ENCODE measurements around the gene FAM25G.
A peak's percentile ranks its signal among the peaks of the same experiment; 100 is the strongest.
"Not testable (repeated sequence)": the region's sequence is repeated elsewhere in the genome, so short reads cannot be mapped to it uniquely, and the experiment has no call there.

FAM25G gene

DNA sequence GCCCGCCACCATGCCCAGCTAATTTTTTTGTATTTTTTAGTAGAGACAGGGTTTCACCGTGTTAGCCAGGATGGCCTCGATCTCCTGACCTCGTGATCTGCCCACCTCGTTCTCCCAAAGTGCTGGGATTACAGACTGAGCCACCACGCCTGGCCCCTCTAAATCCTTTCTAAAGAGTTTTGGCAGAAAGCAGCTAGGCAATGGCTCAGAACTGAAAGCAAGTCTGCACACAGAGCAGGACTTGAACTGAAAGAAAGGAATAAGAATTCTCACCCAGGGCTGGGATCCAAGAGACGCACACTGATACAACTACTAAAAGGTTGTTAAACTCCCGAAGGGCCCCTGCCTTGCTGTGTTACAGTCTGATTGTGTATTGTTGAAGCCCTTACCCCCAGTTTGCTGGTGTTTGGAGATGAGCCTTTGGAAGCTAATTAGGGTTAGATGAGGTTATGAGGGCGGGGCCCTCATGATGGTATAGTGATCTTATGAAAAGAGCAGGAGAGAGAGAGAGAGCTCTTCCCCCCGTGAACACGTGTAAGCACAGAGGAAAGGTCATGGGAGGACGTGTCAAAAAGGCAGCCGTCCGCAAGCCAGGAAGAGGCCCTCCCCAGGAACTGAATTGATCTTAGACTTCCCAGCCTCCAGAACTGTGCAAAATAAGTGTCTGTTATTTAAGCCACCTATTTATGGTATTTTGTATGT is 26.1 kb downstream of the FAM25G start:
- not testable (repeated sequence) for DNase-seq (ENCODE audit: low spot score)

DNA sequence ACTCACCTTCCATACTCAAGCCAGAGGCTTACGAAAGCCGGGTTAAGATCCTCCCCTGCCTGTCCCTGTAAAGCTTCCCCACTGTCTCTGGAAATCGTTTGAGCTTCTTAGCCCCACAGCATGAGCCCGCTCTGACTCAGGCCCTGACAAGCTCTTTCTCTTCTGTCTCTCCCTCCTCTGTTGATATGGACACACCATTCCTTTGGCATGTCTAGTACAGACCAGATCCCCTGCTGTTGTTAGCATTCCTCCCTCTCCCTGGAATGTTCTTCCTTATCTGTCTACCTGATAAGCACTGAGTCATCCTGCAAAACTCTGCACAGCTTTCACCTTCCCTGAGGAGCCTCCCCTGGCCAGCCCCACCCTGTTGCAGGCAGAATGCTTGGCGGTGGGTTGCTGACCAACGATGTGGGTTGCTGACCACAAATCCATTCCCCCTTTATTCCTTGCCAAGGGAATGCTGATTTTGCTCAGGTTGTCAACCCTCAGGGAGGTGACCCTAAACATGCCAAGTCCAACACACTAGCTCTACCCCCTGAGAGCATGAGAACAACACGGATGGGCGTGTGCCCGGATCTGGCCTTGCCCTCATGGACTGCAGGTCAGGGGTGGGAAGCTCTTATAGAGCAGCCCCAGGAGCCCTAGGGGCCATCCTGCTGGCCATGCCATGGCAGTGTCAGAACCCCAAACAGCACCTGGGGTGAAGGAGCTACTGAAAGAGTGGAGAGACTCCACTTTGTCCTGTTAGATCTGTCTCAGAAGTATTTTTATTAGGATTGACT is 28.7 kb downstream of the FAM25G start:
- not testable (repeated sequence) for DNase-seq (ENCODE audit: low spot score)

DNA sequence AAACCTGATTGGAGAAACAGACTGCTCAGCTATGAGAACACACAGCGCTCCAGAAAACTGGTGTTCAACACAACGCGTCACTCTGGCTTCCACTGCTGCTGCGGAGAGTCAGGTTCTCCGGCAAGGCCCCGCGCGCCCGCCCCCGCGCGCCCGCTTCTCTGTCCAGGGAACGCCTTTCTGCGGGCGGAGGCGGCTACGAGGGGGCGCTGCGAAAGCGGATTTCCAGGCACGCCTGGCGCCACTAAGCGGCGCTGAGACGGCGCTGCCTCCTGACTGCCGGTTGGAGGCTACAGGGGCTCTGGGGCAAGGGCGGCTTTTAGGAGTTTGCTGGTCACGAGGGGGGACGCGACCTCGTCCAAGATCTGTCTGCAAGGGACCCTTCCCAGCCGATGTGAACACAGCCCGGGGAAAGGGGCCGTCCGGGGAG is 30.2 kb downstream of the FAM25G start:
- peak; percentile 8 for DNase-seq (ENCODE audit: low spot score)

DNA sequence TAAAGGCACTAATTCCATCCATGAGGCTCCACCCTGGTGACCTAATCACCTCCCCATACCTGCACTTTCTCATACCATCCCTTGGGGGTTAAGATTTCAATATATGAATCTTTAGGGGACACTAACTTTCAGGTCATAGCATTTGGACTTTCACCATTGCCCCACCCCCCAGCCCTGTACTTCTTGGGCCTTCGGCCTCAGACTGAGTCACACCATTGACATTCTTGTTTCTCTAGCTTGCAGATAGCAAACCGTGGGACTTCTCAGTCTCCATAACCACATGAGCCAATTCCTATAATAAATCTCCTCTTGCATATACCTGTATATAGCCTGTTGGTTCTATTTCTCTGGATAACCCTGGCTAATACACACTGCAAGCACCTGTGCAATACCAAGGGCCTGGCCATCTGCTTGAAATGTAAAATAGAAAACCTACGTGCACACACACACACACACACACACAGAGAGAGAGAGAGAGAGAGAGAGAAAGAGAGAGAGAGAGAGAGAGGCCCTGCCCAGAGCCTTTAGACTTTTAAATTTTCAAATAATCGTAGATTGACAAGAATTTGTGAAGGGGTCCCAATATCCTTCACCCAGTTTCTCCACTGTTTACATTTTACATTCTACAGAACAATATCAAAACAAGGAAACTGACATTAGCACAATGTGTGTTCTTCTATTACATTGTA is 32.9 kb downstream of the FAM25G start:
- DNase-seq (ENCODE audit: low spot score) = no peak

DNA sequence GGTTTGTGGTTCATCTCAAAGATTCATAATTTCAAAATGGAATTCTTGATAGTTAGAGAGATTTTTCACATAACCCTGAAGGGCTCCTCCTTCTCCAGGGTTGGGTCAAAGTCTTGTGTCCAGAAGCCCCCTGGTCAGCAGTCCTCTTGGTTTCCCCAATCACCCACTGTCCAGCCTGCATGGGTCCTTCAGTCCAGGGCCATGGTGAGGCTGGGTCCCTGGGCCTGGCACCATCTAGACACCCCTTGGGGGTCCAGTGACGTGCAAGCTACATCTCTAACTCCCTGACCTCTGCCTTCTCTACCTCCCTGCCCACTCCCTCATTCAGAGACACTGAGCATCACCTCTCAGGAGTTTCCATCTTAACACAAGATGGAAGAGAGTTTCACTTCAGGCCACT is 33.7 kb downstream of the FAM25G start:
- DNase-seq (ENCODE audit: low spot score) = no peak

DNA sequence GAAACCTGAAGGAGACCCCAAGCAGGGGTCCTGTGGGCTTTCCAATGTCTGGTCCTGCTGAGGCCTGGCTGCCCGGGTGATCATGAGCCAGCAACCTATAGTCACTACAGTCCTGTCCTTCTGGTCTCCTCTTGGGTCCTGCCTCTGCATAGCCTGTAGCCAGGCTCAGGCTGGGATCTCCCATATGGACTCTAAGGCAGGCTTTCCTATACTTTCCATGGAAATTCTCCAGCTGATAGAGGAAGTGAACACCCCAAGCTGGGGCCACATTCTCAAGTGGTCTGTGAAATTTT is 34.0 kb downstream of the FAM25G start:
- no peak for DNase-seq (ENCODE audit: low spot score)

DNA sequence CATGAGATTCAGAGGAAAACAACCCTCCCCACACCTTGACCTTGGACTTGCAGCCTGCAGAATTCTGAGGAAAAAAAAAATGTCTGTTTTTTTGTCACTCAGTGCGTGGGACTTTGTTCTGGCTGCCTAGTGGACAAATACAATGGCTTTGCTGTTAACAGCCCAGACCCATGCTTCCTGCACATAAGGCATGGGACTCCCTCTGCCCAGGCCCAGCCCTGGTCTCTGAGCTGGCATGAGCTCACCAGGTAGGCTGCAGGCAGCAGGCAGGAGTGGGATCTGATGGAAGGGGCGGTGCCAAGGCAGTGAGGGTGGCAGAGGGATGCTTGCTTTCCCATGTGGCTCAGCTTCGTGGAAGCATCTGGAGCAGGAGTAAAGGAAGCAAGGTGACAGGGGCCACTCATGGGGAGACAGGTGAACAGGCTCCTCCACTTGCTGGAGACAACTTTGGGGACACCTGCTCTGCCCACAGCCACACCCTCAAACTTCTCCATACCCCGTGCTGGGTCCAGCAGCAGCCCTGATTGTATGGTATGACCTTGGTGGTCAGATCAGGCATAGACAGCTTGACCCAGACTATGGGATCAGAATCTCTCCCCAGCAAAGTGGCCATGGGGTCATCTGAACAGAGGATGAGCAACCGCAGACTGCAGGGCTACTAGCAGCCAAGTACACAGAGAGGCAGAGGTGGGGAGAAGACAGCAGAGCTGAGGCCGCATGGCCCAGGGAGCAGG is 34.5 kb downstream of the FAM25G start:
- DNase-seq (ENCODE audit: low spot score) = no peak

DNA sequence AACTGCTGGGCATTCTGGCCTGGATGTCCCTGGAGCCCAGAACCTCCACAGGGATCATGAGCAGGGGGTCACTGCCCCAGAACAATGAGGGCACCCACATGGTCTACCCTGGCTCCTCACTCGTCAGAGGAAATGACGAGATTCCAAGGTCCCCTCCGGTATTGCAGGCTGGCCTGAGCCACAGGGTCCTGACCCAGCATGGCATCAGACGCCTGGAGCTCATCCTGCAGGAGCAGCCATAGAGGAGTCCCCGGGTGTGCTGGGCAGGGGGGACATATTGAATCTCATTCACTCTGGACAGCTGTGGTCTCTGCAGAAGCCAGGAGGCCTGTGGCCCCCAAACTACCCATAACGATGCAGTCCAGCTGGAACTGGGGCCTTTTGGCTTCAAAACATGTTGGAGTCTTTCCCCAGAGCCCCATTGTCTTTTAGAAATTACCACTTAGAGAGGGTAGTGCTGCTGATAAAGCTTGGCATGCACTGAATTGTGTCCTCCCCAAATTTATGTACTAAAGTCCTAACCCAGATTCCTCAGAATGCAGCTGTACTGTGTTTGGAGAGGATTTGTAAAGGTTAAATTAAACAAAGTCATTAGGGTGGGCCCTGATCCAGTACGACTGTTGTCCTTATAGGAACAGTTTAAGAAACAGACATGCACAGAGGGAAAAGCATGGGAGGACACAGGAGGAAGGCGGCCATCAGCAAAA is 35.3 kb downstream of the FAM25G start:
- DNase-seq (ENCODE audit: low spot score) = no peak

DNA sequence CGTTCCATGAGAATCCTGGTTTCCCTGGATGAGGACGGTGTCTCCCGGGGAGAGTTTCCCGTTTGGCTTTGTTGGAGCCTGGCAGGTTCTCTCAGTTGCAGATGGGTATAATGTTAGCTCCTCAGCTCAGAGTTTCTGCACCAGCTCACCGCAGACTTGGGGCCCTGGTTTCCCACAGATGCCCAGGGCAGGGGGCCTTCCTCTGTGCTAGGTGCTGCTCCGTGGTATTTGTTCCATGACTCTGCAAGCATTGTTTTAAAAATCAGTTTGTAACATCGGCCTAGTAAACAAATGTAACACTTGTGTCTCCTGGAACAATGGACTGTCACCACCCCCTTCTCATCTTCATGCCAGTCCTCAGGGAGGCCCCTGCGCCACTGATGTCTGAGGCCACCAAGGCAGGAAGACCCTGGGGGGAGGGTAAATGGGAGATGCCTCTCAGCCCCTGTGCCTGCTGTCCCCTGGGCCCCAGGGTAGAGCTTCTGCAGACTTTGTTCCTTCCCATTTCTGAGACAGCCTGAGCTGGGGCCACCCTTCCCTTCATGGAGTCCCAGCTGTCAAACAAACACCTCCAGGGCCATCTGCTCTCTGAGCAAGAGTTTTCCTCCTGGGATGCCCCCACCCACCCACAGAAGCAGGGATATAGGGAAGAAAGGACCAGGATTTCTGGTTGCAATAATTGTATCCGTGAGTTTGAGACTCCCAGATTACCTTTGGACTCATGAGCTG is 36.0 kb downstream of the FAM25G start:
- DNase-seq (ENCODE audit: low spot score) = not testable (repeated sequence)

DNA sequence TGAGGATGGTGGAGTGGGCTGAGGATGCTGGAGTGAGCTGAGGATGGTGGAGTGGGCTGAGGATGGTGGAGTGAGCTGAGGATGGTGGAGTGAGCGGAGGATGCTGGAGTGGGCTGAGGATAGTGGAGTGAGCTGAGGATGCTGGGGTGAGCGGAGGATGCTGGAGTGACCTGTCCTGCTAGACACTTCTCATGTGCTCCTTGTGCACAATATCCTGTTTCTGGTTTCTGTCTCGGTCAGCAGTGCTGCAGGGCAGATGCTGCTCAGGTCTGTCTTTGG is 36.8 kb downstream of the FAM25G start:
- DNase-seq (ENCODE audit: low spot score) = no peak

DNA sequence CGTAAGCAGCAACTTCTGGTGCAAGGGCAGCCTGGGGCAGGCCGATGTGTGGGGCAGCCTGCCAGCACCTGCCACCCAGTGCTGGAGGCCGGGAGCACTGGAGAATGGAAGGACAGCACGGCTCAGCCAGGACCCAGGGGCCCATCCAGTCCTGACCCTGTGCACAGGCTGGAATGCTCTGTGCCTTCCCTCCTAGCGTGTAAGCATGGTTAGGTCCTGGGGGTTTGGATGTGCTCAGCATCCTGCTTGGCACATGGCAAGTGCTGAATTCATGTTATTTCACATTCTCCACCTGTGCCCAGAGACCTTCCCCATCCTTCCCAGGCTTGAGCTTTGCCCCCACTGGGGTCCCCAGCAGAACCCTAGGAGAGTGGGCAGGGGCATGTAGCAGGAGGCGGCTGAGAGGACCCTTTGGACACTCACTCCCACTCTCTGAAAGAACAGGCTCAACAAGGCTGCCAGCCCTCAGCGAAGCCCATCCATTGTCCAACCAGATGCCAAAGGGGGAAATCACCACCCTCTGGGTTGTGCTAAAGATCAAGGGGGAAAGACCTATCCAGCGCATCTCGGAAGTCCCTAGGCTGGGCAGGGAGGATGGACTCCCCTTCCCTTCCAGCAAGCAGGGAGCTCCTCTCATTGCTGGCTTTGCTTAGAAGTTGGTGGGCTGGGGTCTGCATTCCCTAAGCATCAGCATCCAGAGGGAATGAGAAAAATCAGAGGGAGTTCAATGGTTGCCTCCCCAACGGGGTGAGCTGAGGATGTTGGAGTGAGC is 37.3 kb downstream of the FAM25G start:
- DNase-seq (ENCODE audit: low spot score) = no peak

DNA sequence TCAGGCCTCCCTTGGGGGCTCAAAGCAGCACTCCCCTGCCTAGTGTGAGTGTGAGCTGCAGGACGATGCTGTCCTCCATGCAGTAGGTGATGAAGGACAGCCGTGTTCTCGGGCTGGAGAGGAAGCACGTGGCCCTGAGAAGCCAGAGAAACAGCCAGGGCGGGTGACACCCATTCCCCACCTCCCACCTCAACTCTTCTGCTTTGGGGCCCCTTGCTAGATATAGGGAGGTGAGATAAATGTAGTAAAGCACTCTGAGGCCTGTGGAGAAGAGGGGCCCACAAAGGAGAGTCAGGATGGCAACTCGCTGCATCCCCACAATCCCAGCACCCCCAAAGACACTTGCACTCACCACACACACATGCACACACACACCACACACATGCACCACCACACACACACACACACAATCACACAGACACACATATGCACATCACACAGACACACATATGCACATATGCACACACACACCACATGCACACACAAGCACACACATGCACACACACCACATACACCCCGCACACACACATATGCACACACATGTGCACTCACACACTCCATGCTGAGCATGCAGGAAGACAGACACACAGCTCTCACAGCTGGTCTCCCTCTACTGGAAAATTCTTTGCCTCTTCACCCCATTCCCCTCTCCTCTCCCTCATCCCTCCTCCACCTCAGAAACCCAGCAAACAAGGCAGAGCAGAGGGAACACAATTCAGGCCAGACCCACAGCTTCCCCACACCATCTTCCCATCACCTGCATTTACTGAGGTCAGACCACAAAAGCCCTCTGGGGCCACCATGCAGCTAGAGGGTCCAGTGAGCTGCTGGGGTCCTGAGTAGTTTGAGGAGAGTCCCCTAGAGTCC is 38.1 kb downstream of the FAM25G start:
- DNase-seq (ENCODE audit: low spot score) = no peak

DNA sequence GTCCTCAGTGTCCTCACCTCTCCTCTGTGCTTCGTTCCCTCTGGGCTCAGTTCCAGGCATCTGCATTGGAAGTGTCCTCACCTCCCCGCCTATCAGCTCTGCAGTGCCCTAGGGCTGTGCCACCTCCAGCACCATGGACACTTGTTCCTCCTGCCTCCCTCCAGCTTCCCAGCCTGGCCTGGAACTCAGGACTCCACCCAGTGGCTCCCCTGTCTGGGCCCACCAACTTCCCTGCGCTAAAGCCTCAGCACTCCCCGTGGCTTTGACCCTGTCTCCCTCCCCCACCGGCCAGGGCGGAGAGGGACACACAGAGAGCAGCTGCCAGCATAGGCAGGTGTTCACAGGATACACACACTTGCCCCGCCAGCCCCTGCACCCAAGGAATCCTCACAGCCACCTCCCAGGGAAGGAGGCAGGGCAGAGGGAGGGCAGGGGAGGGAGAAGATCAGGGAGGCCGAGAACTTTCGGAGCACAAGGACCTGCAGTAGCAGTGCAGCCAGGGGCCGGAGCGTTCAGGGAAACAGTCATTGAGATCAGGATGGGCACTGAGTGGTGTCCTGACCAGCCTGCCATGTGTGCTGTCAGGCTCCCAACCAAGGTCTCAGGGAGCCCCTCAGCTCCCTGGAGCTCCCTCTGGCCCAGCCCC is 38.9 kb downstream of the FAM25G start:
- no peak for DNase-seq (ENCODE audit: low spot score)

DNA sequence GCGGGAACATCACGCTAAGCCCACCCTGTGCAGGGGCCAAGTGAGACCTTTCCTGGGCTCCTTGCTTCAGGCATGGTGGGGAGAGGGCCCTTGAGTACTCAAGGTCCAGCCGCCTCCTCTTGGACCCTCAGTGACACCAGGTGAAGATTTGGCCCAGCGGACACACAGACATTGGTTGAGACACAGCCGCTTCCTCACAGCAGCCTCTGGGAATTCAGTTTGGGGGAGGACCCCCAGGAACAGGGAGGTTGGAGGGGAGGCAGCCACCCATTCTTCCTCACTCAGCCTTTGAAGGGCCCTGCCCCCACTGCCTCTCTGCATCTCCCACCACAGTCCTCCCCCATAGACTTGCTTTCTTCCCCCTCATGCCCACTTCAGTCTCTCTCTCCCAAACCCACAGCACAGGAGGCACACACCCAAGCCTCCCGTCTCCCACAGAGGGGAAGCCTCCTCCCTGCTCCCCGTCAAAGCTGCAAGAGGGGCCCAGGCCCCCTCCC is 39.5 kb downstream of the FAM25G start:
- DNase-seq (ENCODE audit: low spot score) = no peak

DNA sequence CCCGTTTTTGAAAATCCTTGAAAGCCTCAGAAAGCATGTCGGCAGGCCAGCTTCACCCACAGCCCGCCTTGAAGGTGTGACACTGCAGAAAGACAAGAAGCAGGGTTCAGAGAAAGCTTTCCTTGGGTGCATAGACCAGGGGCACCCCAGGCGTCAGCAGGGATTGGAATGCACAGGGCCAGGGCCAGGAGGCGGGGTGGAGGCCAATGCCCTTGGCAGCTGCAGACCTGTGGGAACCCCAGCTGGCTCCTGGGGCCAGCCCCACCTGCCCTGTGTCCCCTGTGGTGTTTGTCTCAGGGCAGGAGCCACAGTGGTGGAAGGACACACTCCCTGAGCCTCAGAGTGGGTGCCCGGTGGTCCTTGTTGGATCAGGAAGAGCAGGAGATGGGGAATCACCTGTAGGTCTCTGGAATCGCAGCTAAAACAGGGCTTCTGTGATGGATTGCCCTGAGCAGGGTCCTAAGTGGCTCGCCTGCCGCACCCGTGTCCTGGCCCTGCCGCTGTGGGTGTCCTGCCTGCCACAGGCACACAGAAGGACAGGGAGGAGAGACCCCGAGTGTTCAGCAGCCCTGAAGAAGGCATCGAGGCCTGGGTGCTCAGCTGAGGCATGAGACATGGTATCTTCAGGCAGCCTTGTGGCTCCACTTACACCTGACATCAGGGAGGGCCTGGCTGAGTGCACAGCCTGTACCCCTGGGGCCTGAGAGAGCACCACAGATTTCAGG is 40.1 kb downstream of the FAM25G start:
- DNase-seq (ENCODE audit: low spot score) = no peak

DNA sequence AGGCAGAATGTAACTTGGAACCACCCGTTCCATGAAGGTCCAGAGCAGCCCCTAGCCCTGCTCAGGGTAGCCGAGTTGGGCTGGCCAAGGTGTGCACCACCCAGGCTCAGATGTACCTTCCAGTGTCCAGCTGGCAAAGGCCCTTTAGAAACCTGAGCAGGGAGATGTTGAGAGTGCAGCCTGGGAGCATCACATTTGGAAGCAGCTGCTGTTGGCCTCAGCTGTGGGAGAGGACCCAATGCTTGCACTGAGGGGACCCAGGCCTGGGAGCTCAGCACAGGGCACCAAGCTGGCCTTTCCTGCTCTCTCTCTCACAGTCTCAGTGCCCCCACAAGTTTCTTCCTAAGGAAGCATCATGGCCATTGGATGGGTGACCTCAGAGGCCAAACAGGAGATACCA is 41.1 kb downstream of the FAM25G start:
- DNase-seq (ENCODE audit: low spot score) = no peak

DNA sequence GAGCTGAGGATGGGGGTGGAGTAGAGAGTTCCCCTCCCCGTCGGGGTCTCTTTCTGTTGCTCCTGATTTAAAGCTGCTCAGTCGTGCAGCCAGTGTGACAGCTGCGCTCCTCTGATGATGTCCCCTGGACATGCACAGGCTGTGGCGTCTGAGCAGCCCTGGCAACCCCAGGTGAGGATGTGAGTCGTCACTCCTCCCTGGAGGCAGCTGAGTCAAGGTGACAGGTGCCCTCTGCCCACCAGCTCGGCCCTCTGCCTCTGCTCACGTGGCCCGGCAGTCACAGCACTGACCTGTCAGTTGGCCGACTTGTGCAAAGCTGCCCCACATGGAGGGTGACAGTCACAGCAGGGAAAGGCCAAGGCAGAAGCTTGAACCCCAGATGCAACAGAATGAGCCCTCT is 41.5 kb downstream of the FAM25G start:
- no peak for DNase-seq (ENCODE audit: low spot score)

Data from activated CD4-positive, alpha-beta T cell treated with anti-CD3 and anti-CD28 coated beads, Interleukin-2, Interleukin-4, amounts not matched to agents 100 ng/mL and 50 ng/mL, durations not matched to agents 16 hours and 8 hours (primary cell).